ENCODE results near the gene SCIMP.
"Not testable (repeated sequence)": the region's sequence is repeated elsewhere in the genome, so short reads cannot be mapped to it uniquely, and the experiment has no call there.

SCIMP gene

DNA sequence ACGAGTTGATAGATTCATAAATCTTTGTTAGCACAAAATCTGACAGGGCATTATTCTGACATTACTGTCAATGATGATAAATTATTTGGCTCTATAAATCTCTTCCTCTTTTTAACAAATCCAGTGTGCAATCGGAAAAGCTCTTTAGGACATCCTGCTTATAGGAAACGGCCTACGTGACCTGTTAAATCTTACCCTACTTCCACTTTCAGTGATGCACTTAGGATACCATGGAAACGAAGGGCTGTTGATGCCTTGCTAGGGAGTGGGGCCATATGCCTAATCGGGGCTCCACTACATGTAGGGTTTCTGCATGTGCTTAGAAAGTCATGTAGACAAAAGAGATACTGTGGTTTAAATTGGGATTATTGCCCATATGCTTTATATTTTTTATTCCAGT lies 70.2 kb downstream of the SCIMP start:
- TF ChIP-seq, protein P1, sequence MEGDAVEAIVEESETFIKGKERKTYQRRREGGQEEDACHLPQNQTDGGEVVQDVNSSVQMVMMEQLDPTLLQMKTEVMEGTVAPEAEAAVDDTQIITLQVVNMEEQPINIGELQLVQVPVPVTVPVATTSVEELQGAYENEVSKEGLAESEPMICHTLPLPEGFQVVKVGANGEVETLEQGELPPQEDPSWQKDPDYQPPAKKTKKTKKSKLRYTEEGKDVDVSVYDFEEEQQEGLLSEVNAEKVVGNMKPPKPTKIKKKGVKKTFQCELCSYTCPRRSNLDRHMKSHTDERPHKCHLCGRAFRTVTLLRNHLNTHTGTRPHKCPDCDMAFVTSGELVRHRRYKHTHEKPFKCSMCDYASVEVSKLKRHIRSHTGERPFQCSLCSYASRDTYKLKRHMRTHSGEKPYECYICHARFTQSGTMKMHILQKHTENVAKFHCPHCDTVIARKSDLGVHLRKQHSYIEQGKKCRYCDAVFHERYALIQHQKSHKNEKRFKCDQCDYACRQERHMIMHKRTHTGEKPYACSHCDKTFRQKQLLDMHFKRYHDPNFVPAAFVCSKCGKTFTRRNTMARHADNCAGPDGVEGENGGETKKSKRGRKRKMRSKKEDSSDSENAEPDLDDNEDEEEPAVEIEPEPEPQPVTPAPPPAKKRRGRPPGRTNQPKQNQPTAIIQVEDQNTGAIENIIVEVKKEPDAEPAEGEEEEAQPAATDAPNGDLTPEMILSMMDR (IDR thresholded peaks at IDR 0.05; ENCODE audit: low read depth, low read length, missing control alignments) = no peak
- no peak for DNase-seq (ENCODE audit: low read depth)
- no peak overlapping the region for H3K4me3 ChIP-seq (ENCODE audit: low read depth, low read length)

DNA sequence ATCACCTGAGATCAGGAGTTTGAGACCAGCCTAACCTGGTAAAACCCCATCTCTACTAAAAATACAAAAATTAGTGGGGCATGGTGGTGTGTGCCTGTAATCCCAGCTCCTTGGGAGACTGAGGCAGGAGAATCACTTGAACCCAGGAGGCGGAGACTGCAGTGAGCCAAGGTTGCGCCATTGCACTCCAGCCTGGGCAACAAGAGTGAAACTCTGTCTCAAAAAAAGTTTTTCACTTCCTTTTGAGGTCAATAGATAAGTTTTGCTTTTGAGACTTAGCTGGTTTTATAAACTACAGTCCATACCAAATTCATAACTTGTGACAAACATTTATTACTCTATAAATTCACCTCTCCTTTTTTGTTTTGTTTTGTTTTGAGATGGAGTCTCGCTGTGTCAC lies 72.9 kb downstream of the SCIMP start:
- H3K4me3 ChIP-seq (ENCODE audit: low read depth, low read length); DNase-seq (ENCODE audit: low read depth): not testable (repeated sequence)

DNA sequence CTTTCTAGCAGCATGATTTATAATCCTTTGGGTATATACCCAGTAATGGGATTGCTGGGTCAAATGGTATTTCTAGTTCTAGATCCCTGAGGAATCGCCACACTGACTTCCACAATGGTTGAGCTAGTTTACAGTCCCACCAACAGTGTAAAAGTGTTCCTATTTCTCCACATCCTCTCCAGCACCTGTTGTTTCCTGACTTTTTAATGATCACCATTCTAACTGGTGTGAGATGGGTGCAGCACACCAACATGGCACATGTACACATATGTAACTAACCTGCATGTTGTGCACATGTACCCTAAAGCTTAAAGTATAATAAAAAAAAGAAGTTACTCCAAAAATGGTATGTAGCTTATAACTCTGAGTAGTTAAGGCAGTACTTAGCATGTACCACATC lies 74.0 kb downstream of the SCIMP start:
- H3K4me3 ChIP-seq (ENCODE audit: low read depth, low read length); DNase-seq (ENCODE audit: low read depth): not testable (repeated sequence)

All from GM12864 (cell line).